Activated CD4-positive, alpha-beta T cell treated with anti-CD3 and anti-CD28 coated beads, Interleukin-2, amount 50 U/mL, for 16 hours (primary cell): ENCODE data around the gene SLC39A12.

Experiments
- DNase-seq: peaks from one replicate; pipeline ENCODE4 v3.0.0-alpha.2; 2020

The SLC39A12 gene

DNA sequence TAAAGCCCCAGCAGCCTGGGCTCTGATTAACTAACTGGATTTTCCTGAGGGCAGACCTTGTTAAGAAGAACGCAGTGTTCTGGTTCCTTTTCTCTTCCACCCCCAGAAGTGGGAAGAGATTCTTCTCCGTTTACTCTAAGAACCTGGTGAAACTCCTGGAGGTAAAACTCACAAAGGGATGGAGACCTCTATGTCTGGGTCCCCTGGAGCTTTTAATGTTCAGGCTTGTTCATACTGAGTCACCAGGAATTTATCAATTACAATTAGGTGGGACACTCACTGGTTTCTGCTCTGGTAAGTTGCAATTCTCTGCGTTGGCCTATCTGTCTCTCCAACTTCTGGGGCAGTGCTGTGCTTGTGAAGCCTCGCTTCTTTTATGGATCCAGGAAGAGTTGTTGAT lies 115.2 kb downstream of the SLC39A12 start:
- DNase-seq: no peak

DNA sequence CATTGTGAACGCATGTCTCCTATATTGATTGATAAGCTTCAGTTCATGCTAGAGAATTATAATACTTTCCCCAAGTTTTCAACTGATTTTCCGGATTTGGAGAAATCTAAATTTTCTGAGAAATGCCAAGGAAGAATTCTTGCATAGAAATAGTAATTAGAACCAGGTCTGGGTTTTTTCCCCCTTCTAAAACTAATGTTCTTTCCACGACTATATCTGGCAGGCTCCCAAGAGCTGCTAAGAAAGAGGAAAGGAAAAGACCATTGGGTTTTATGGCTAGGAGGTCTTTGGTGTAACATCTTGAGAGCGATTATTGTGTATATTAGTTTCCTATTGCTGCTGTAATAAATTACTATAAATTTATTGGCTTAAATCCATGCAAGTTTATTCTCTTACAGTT lies 116.7 kb downstream of the SLC39A12 start:
- DNase-seq: no peak

DNA sequence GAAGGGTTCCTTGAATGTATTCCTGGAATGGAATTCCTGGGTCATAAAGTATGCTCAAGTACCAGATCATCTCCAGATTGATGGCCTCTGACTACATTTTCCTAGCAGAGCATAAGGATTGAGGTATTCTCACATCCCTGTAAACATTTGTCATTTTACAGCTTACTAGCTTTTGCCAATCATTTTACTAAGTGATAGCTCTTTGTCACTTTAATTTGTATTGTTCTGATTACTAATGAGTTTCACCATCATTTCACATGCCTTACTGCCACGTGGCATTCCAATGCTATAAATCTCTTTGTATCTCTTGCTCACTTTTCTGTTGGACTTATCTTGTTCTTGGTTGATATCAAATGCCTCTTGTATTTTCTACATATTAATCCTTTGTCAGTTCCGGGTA lies 119.9 kb downstream of the SLC39A12 start:
- no peak for DNase-seq

DNA sequence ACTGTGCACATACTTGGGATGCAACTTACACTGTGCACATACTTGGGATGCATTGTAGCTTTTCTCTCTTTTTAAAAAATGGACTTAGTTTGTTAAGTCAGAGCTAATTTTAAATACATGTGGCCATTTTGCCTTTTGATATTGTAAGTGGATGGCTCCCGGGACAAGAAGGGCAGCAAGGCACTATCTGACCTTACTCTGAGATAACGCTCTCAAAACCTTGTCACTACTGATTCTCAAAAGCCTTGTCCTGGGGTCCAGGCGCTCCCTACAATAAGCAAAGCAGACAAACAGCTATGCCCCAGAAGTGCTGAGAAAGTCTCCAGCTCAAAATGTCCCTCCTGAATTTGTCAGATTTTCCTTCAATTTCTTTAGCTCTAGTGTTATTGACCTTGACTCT lies 121.6 kb downstream of the SLC39A12 start:
- DNase-seq: no peak

DNA sequence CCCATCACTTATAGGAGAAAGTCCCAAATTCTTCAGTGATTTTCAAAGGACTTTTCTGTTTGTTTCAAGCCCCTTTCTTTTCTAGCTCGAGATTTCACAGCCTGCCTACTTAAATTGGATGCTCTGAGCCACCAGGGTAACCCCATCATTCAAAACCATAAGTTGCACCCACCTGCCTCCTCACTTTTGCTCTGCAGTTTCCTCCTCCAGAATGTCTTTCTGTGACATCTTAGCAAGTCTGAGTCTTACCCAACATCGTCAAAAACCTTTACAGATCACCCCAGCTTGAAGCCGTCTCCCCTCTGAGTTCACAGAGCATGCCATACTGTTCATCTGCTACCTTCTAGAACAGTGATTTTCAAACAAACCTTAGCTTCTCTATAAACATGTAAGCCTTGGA lies 124.2 kb downstream of the SLC39A12 start:
- DNase-seq: no peak

DNA sequence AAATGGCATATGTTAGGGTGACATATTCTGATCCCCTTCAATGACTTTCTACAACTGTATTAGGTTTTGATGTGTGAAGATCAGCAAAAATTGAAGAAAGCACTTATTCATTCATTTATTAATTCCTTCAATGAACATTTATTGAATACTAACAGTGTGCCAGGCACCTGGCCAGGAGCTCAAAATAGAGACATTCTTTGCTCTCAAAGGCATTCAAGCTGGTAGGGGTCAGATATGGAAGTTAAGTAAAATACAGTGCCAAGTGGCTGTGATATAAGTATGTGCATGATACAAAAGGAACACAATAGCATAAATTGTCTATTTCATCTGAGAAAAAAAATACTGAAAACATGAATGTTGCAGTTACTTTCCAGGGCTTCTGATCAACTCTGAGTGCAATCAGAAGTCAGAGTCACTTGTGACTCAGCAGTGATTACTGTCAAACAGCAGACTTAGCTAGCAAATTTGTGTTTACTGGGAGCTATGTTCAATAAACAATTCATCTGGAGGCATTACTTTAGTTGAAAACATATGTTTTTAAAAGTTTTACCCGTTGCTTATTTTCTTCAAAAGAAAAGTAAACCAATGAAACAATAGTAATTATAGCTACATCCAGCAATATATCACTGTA lies 128.1 kb downstream of the SLC39A12 start:
- DNase-seq: no peak

DNA sequence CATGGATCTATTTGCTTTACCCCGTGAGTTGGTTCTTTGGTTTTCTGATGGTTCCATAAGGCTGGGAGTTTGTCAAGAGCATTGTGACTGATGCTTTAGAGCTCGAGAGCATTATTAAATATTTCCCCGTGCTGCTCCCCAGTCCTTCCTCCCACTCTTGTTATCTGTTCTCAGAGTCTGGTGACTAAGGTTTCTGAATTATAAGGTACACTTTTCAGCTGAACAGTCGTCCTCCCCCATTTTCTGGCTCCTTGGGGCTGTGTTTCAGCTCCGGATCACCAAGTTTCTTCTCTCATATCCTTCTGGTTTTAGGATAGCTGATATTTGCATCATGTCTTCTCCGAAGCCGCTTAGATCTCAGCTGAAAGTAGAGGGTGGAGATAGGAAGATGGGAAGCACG lies 130.7 kb downstream of the SLC39A12 start:
- no peak for DNase-seq

DNA sequence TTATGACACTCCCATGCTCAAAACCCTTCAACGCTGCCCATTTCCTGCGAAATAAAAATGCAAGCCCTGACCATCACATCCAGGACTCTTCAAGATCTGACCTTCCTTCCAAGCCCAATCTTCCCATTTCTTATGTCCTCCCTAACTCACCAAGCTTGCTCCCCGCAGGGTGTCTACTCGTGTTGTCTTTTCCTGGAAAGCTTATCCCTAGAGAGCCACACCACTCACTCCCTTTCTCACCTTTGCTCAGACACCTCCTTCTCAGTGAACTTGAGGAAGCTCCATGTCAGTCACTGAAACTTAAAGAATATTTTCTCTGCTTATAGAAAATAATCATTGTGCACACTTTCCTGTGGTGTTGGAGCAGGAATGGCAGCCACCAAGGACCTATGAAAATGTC lies 134.1 kb downstream of the SLC39A12 start:
- DNase-seq: no peak

DNA sequence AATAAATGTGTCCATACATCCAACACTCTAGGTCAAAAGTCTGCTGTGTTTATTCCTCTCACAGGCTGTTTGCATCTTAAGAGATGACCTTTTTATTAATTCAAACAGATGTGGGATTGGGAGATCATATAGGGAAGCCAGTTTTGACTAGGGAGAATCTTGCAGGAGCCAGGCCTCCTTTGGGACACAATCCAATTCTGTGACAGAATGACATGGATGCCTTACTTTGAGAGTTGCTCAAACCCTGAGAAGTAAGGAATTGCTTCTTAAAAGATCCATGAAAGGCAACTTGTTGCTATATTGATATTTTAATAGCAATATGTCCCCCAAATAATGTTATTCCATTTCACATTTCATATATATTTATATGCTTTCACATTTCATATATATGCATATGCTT lies 135.0 kb downstream of the SLC39A12 start:
- no peak for DNase-seq

DNA sequence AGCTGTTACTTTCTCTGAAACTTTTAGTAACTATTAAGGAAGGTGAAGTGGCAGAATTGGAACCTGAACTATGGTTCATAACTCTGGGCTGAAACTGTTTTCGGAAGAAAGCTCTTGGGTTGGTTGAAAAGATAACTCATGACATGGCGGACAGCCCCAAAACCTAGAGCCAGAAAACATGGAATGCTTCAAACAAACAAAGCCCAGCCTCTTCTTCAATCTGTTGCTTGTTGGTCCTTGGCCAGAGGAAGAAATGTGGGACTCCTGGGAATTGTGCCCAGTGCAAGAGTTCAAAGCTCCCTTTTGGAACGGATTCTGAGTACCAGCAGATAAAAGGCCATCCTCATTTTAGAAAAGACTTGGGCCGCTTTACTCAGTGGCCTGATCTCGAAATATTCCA lies 135.6 kb downstream of the SLC39A12 start:
- DNase-seq: no peak
